ENCODE results near the gene NR0B1.

Gene NR0B1

GRCh38 chrX:30301208-30301607 is 8.0 kb downstream of the NR0B1 start:
- TF ChIP-seq YY1 (IDR thresholded peaks at IDR 0.05; ENCODE audit: insufficient read depth, insufficient read length) (no peak), ZNF274 (IDR thresholded peaks at IDR 0.05; ENCODE audit: low read depth, low read length) (no peak), SUZ12 (IDR thresholded peaks at IDR 0.05; ENCODE audit: extremely low read depth, insufficient read depth, insufficient read length) (no peak)
- no peak for DNase-seq (ENCODE audit: low read depth, low spot score)
- Histone ChIP-seq H3K4me1 (ENCODE audit: insufficient read depth, insufficient read length) (no peaks in the 10 kb centered on the region), H3K9me3 (ENCODE audit: insufficient read depth, low read length) (no peaks in the 10 kb centered on the region), H3K27me3 (ENCODE audit: insufficient read depth, insufficient read length) (no peaks in the 10 kb centered on the region), H3K4me3 (ENCODE audit: insufficient read length, low read depth) (no peak overlapping the region), H3K9ac (ENCODE audit: insufficient read length, low read depth) (no peak overlapping the region), H3K36me3 (ENCODE audit: insufficient read depth, insufficient read length, low read length) (no peaks in the 10 kb centered on the region)

- Histone ChIP-seq H3K4me3 (ENCODE audit: insufficient read length, low read depth) (no peak overlapping the region), H3K9ac (ENCODE audit: insufficient read length, low read depth) (no peak overlapping the region), H3K9me3 (ENCODE audit: insufficient read depth, low read length) (peaks cover 13% of the 10 kb centered on the region; the same call in 1 of the 2 replicates), H3K27me3 (ENCODE audit: insufficient read depth, insufficient read length) (no peaks in the 10 kb centered on the region), H3K36me3 (ENCODE audit: insufficient read depth, insufficient read length, low read length) (no peaks in the 10 kb centered on the region), H3K4me1 (ENCODE audit: insufficient read depth, insufficient read length) (no peaks in the 10 kb centered on the region)
- no peak for DNase-seq (ENCODE audit: low read depth, low spot score)
- TF ChIP-seq YY1 (IDR thresholded peaks at IDR 0.05; ENCODE audit: insufficient read depth, insufficient read length) (no peak), SUZ12 (IDR thresholded peaks at IDR 0.05; ENCODE audit: extremely low read depth, insufficient read depth, insufficient read length) (no peak), ZNF274 (IDR thresholded peaks at IDR 0.05; ENCODE audit: low read depth, low read length) (no peak)
These were observed 12.6 kb downstream of the NR0B1 start for GRCh38 chrX:30296408-30297254.

GRCh38 chrX:30283456-30284200 is 25.6 kb downstream of the NR0B1 start:
- Histone ChIP-seq H3K36me3 (ENCODE audit: insufficient read depth, insufficient read length, low read length) (no peaks in the 10 kb centered on the region), H3K4me3 (ENCODE audit: insufficient read length, low read depth) (no peak overlapping the region), H3K9me3 (ENCODE audit: insufficient read depth, low read length) (no peaks in the 10 kb centered on the region), H3K4me1 (ENCODE audit: insufficient read depth, insufficient read length) (no peaks in the 10 kb centered on the region), H3K9ac (ENCODE audit: insufficient read length, low read depth) (no peak overlapping the region), H3K27me3 (ENCODE audit: insufficient read depth, insufficient read length) (no peaks in the 10 kb centered on the region)
- no peak for DNase-seq (ENCODE audit: low read depth, low spot score)
- TF ChIP-seq ZNF274 (IDR thresholded peaks at IDR 0.05; ENCODE audit: low read depth, low read length) (no peak), YY1 (IDR thresholded peaks at IDR 0.05; ENCODE audit: insufficient read depth, insufficient read length) (no peak), SUZ12 (IDR thresholded peaks at IDR 0.05; ENCODE audit: extremely low read depth, insufficient read depth, insufficient read length) (no peak)

- no peak for DNase-seq (ENCODE audit: low read depth, low spot score)
- H3K9ac ChIP-seq (ENCODE audit: insufficient read length, low read depth): no peak overlapping the region
These were observed 26.7 kb downstream of the NR0B1 start for GRCh38 chrX:30282527-30282926.

GRCh38 chrX:30280428-30280827 is 28.8 kb downstream of the NR0B1 start:
- Histone ChIP-seq H3K36me3 (ENCODE audit: insufficient read depth, insufficient read length, low read length) (no peaks in the 10 kb centered on the region), H3K27me3 (ENCODE audit: insufficient read depth, insufficient read length) (no peaks in the 10 kb centered on the region), H3K9ac (ENCODE audit: insufficient read length, low read depth) (no peak overlapping the region), H3K4me1 (ENCODE audit: insufficient read depth, insufficient read length) (no peaks in the 10 kb centered on the region), H3K4me3 (ENCODE audit: insufficient read length, low read depth) (no peak overlapping the region), H3K9me3 (ENCODE audit: insufficient read depth, low read length) (no peaks in the 10 kb centered on the region)
- DNase-seq (ENCODE audit: low read depth, low spot score): no peak
- TF ChIP-seq SUZ12 (IDR thresholded peaks at IDR 0.05; ENCODE audit: extremely low read depth, insufficient read depth, insufficient read length) (no peak), ZNF274 (IDR thresholded peaks at IDR 0.05; ENCODE audit: low read depth, low read length) (no peak), YY1 (IDR thresholded peaks at IDR 0.05; ENCODE audit: insufficient read depth, insufficient read length) (no peak)

More at GRCh38 chrX:30282527-30282926, 26.7 kb downstream of the NR0B1 start:
- no peaks in the 10 kb centered on the region for H3K36me3 ChIP-seq (ENCODE audit: insufficient read depth, insufficient read length, low read length)
- TF ChIP-seq ZNF274 (IDR thresholded peaks at IDR 0.05; ENCODE audit: low read depth, low read length): no peak
- no peak for TF ChIP-seq SUZ12 (IDR thresholded peaks at IDR 0.05; ENCODE audit: extremely low read depth, insufficient read depth, insufficient read length)
- TF ChIP-seq YY1 (IDR thresholded peaks at IDR 0.05; ENCODE audit: insufficient read depth, insufficient read length): no peak
- H3K9me3 ChIP-seq (ENCODE audit: insufficient read depth, low read length): no peaks in the 10 kb centered on the region
- H3K4me3 ChIP-seq (ENCODE audit: insufficient read length, low read depth): no peak overlapping the region
- H3K4me1 ChIP-seq (ENCODE audit: insufficient read depth, insufficient read length): no peaks in the 10 kb centered on the region
- no peaks in the 10 kb centered on the region for H3K27me3 ChIP-seq (ENCODE audit: insufficient read depth, insufficient read length)

- H3K36me3 ChIP-seq (ENCODE audit: insufficient read depth, insufficient read length, low read length): no peaks in the 10 kb centered on the region
- TF ChIP-seq SUZ12 (IDR thresholded peaks at IDR 0.05; ENCODE audit: extremely low read depth, insufficient read depth, insufficient read length) (no peak), ZNF274 (IDR thresholded peaks at IDR 0.05; ENCODE audit: low read depth, low read length) (no peak), YY1 (IDR thresholded peaks at IDR 0.05; ENCODE audit: insufficient read depth, insufficient read length) (no peak)
- no peaks in the 10 kb centered on the region for H3K9me3 ChIP-seq (ENCODE audit: insufficient read depth, low read length)
- H3K27me3 ChIP-seq (ENCODE audit: insufficient read depth, insufficient read length): no peaks in the 10 kb centered on the region
- no peak for DNase-seq (ENCODE audit: low read depth, low spot score)
- H3K4me1 ChIP-seq (ENCODE audit: insufficient read depth, insufficient read length): no peaks in the 10 kb centered on the region
- no peak overlapping the region for H3K9ac ChIP-seq (ENCODE audit: insufficient read length, low read depth)
- no peak overlapping the region for H3K4me3 ChIP-seq (ENCODE audit: insufficient read length, low read depth)
These were observed 30.8 kb downstream of the NR0B1 start for GRCh38 chrX:30278365-30278764.

- no peaks in the 10 kb centered on the region for H3K9me3 ChIP-seq (ENCODE audit: insufficient read depth, low read length)
- DNase-seq (ENCODE audit: low read depth, low spot score): no peak
- no peaks in the 10 kb centered on the region for H3K4me1 ChIP-seq (ENCODE audit: insufficient read depth, insufficient read length)
- H3K27me3 ChIP-seq (ENCODE audit: insufficient read depth, insufficient read length): no peaks in the 10 kb centered on the region
- no peak overlapping the region for H3K9ac ChIP-seq (ENCODE audit: insufficient read length, low read depth)
- H3K4me3 ChIP-seq (ENCODE audit: insufficient read length, low read depth): no peak overlapping the region
- no peak for TF ChIP-seq SUZ12 (IDR thresholded peaks at IDR 0.05; ENCODE audit: extremely low read depth, insufficient read depth, insufficient read length)
- TF ChIP-seq YY1 (IDR thresholded peaks at IDR 0.05; ENCODE audit: insufficient read depth, insufficient read length): no peak
- no peak for TF ChIP-seq ZNF274 (IDR thresholded peaks at IDR 0.05; ENCODE audit: low read depth, low read length)
- no peaks in the 10 kb centered on the region for H3K36me3 ChIP-seq (ENCODE audit: insufficient read depth, insufficient read length, low read length)
These were observed 33.7 kb downstream of the NR0B1 start for GRCh38 chrX:30275498-30275897.

Measured in NT2/D1 (cell line).